Osteoblast (primary cell): ENCODE measurements around the gene PCDHB3. TPM values are rescaled to one million over a fixed set of nuclear protein-coding genes. Genes with fewer than 3 reads are reported as not detected.
"Not testable (repeated sequence)": the region's sequence is repeated elsewhere in the genome, so short reads cannot be mapped to it uniquely, and the experiment has no call there.

Experiments
- DNase-seq: peaks from one replicate; pipeline ENCODE4 v3.0.0; 2011; ENCODE audit warnings: low spot score, mixed read lengths; ENCODE audit not compliant: insufficient read length; ENCODE audit errors: missing footprints
- H2AFZ ChIP-seq: 2 replicates; pipeline ENCODE4 v1.6.0; 2011; ENCODE audit warnings: mild to moderate bottlenecking, low read length
- H3K27ac ChIP-seq: 2 replicates; pipeline ENCODE4 v1.5.1; 2011; ENCODE audit warnings: mild to moderate bottlenecking, low read depth, low read length, moderate library complexity
- H3K27me3 ChIP-seq: 2 replicates; pipeline ENCODE4 v1.6.0; 2012; ENCODE audit warnings: mild to moderate bottlenecking, control low read depth, inconsistent platforms, low read length, moderate library complexity; ENCODE audit not compliant: insufficient read depth
- H3K36me3 ChIP-seq: 2 replicates; pipeline ENCODE4 v1.5.1; 2011; ENCODE audit warnings: mild to moderate bottlenecking, low read length, control low read depth, moderate library complexity; ENCODE audit not compliant: insufficient read depth
- H3K4me1 ChIP-seq: 2 replicates; pipeline ENCODE4 v1.5.1; 2011; ENCODE audit warnings: mild to moderate bottlenecking, low read length, control low read depth, moderate library complexity; ENCODE audit not compliant: insufficient read depth
- H3K4me2 ChIP-seq: 2 replicates; pipeline ENCODE4 v1.6.0; 2011; ENCODE audit warnings: mild to moderate bottlenecking, low read length; ENCODE audit not compliant: insufficient read depth
- H3K4me3 ChIP-seq: fragments of 200-600 bp; sonication (generic); 3 replicates; pipeline ENCODE4 v1.5.1; 2012; ENCODE audit warnings: mild to moderate bottlenecking, low read length, inconsistent platforms; ENCODE audit not compliant: insufficient read depth
- H3K79me2 ChIP-seq: 2 replicates; pipeline ENCODE4 v1.6.0; 2012; ENCODE audit warnings: mild to moderate bottlenecking, low read length, control low read depth, inconsistent platforms; ENCODE audit not compliant: insufficient read depth
- H3K9me3 ChIP-seq: 2 replicates; pipeline ENCODE4 v1.5.1; 2011; ENCODE audit warnings: low read depth, low read length, control low read depth
- H4K20me1 ChIP-seq: 2 replicates; pipeline ENCODE4 v1.6.0; 2012; ENCODE audit warnings: mild to moderate bottlenecking, low read length, control low read depth; ENCODE audit not compliant: insufficient read depth
- total RNA-seq: library from RNA; depleted of rRNA; stranded (reverse); fragments of >200 nt; gene quantifications from 2 replicates; pipeline ENCODE4 v1.2.3, GENCODE V29; 2012
- TF ChIP-seq, protein P1 (sequence below): IDR thresholded peaks from 2 replicates; pipeline ENCODE4 v1.5.1; 2011; ENCODE audit warnings: mild to moderate bottlenecking, low read depth, low read length, moderate library complexity; ENCODE audit errors: extremely low read depth

Gene PCDHB3
- total RNA-seq, 1 donor: 0.36 TPM

DNA sequence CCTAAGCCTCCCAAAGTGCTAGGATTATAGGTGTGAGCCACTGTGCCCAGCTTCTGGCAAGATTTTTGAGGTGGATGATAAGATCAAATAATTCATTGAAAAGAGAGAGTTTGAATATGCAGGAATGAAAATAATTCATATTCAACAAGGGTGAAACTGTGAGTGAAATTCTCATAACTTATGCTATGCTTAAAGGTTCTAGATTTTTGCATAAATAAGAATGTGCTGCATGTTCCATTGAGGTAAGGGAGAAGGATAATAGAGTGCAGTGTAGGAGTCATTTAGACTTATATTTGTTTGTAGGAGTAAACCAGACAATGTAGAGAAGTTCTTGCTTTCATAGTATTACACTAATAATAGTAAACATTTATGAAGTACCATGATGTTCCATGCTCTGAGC is 18.0 kb upstream of the PCDHB3 start:
- Histone ChIP-seq H2AFZ (no peak overlapping the region), H4K20me1 (no peaks in the 10 kb centered on the region), H3K4me1 (no peaks in the 10 kb centered on the region), H3K27me3 (no peaks in the 10 kb centered on the region), H3K4me2 (no peak overlapping the region), H3K79me2 (no peaks in the 10 kb centered on the region), H3K9me3 (no peaks in the 10 kb centered on the region), H3K27ac (no peak overlapping the region), H3K36me3 (no peaks in the 10 kb centered on the region), H3K4me3 (no peak overlapping the region)
- TF ChIP-seq, protein P1, sequence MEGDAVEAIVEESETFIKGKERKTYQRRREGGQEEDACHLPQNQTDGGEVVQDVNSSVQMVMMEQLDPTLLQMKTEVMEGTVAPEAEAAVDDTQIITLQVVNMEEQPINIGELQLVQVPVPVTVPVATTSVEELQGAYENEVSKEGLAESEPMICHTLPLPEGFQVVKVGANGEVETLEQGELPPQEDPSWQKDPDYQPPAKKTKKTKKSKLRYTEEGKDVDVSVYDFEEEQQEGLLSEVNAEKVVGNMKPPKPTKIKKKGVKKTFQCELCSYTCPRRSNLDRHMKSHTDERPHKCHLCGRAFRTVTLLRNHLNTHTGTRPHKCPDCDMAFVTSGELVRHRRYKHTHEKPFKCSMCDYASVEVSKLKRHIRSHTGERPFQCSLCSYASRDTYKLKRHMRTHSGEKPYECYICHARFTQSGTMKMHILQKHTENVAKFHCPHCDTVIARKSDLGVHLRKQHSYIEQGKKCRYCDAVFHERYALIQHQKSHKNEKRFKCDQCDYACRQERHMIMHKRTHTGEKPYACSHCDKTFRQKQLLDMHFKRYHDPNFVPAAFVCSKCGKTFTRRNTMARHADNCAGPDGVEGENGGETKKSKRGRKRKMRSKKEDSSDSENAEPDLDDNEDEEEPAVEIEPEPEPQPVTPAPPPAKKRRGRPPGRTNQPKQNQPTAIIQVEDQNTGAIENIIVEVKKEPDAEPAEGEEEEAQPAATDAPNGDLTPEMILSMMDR: no peak
- no peak for DNase-seq

DNA sequence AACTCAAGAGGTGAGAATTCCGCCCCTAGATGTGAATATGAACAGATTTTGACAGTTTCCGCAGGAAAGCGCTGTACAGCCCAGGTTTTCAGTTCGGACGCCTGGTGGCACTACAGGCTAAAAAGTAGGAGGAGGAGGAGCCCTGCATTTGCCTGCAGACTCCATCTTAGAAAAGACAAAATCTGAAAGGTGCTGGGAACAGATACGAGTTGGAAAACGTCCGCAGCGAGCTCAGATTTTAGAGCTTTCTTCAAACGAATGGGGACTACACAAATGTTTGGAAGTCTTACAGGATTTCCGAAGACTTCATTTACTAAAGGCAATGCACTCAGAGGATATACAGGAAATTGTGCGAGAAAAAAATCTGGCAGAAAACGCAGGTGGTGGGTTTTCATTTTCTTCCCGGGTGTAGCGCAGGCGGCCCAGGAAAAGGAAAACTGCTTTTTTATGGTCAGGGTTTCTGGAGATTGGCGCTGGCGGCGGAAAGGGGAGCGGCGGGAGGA is 15.7 kb upstream of the PCDHB3 start:
- Histone ChIP-seq H3K27ac (no peak overlapping the region), H2AFZ (peak overlapping the region; percentile 92), H4K20me1 (no peaks in the 10 kb centered on the region), H3K9me3 (no peaks in the 10 kb centered on the region), H3K4me1 (no peaks in the 10 kb centered on the region), H3K4me2 (peak overlapping the region; percentile 80), H3K27me3 (no peaks in the 10 kb centered on the region), H3K36me3 (no peaks in the 10 kb centered on the region), H3K79me2 (no peaks in the 10 kb centered on the region), H3K4me3 (peak overlapping the region; percentile 71)
- DNase-seq: no peak
- TF ChIP-seq, protein P1: peak; percentile 63

DNA sequence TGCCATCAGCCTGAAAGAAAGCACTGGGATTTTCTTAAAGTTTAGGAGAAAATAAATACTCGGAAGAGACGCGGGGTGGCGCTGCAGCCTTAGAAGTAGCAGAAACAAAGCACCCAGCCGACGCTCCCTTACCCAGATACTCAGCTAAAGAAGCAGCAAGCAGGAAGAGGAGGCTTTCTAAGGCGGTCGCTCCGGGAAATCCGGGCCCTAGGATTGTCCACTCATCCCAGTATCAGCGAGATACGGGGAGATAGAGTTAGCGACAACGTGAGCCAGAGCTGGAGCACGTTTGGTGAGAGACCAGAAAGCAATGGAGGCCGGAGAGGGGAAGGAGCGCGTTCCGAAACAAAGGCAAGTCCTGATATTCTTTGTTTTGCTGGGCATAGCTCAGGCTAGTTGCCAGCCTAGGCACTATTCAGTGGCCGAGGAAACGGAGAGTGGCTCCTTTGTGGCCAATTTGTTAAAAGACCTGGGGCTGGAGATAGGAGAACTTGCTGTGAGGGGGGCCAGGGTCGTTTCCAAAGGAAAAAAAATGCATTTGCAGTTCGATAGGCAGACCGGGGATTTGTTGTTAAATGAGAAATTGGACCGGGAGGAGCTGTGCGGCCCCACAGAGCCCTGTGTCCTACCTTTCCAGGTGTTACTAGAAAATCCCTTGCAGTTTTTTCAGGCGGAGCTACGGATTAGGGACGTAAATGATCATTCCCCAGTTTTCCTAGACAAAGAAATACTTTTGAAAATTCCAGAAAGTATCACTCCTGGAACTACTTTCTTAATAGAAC is 5.6 kb upstream of the PCDHB3 start, which contains the start of gene PCDHB2:
PCDHB2 (plus strand) TSS at position 135 of the 782 bp plus-strand sequence; CDS start at position 311, 176 bp downstream.
- Histone ChIP-seq H3K36me3 (no peaks in the 10 kb centered on the region), H3K9me3 (no peaks in the 10 kb centered on the region), H3K27me3 (no peaks in the 10 kb centered on the region), H3K4me1 (no peaks in the 10 kb centered on the region), H4K20me1 (no peaks in the 10 kb centered on the region), H2AFZ (peak within 1 kb of the TSS; percentile 29), H3K4me3 (peak within 1 kb of the TSS; percentile 50), H3K79me2 (no peaks in the 10 kb centered on the region), H3K4me2 (peak within 1 kb of the TSS; percentile 45), H3K27ac (no peak within 1 kb of the TSS)
- TF ChIP-seq, protein P1: peak; percentile 38
- DNase-seq: peak; percentile 80

DNA sequence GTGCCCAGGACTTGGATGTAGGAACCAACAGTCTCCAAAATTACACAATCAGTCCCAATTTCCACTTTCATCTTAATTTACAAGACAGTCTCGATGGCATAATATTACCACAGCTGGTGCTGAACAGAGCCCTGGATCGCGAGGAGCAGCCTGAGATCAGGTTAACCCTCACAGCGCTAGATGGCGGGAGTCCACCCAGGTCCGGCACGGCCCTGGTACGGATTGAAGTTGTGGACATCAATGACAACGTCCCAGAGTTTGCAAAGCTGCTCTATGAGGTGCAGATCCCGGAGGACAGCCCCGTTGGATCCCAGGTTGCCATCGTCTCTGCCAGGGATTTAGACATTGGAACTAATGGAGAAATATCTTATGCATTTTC is 5.0 kb upstream of the PCDHB3 start:
- Histone ChIP-seq H3K27ac (no peak overlapping the region), H3K9me3 (no peaks in the 10 kb centered on the region), H3K27me3 (no peaks in the 10 kb centered on the region), H2AFZ (no peak overlapping the region), H3K36me3 (no peaks in the 10 kb centered on the region), H3K79me2 (no peaks in the 10 kb centered on the region), H3K4me1 (no peaks in the 10 kb centered on the region), H3K4me2 (no peak overlapping the region), H4K20me1 (no peaks in the 10 kb centered on the region), H3K4me3 (no peak overlapping the region)
- DNase-seq: no peak
- TF ChIP-seq, protein P1: no peak

DNA sequence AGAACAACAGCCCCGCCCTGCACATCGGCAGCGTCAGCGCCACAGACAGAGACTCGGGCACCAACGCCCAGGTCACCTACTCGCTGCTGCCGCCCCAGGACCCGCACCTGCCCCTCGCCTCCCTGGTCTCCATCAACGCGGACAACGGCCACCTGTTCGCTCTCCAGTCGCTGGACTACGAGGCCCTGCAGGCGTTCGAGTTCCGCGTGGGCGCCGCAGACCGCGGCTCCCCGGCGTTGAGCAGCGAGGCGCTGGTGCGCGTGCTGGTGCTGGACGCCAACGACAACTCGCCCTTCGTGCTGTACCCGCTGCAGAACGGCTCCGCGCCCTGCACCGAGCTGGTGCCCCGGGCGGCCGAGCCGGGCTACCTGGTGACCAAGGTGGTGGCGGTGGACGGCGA is 4.1 kb upstream of the PCDHB3 start:
- H3K36me3 ChIP-seq, H3K4me2 ChIP-seq, H3K4me3 ChIP-seq, H3K27ac ChIP-seq, DNase-seq, H4K20me1 ChIP-seq, H3K27me3 ChIP-seq, H3K4me1 ChIP-seq, H2AFZ ChIP-seq, H3K79me2 ChIP-seq, H3K9me3 ChIP-seq: not testable (repeated sequence)

DNA sequence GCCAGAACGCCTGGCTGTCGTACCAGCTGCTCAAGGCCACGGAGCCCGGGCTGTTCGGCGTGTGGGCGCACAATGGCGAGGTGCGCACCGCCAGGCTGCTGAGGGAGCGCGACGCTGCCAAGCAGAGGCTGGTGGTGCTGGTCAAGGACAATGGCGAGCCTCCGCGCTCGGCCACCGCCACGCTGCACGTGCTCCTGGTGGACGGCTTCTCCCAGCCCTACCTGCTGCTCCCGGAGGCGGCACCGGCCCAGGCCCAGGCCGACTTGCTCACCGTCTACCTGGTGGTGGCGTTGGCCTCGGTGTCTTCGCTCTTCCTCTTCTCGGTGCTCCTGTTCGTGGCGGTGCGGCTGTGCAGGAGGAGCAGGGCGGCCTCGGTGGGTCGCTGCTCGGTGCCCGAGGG is 3.7 kb upstream of the PCDHB3 start:
- H3K4me1 ChIP-seq, H3K27me3 ChIP-seq, H2AFZ ChIP-seq, H3K36me3 ChIP-seq, H4K20me1 ChIP-seq, H3K4me3 ChIP-seq, H3K79me2 ChIP-seq, H3K9me3 ChIP-seq, DNase-seq, H3K4me2 ChIP-seq, H3K27ac ChIP-seq: not testable (repeated sequence)
